Measurements from ENCODE around the gene CEP350. TPM values are rescaled to one million over a fixed set of nuclear protein-coding genes. Genes with fewer than 3 reads are reported as not detected.

Gene CEP350
- total RNA-seq, 1 experiment from 2014 or later: 41.1 TPM

- Histone ChIP-seq H3K36me3 (ENCODE audit: control insufficient read depth, insufficient read depth, low read length) (peaks cover 2% of the 10 kb centered on the region; the same call in 1 of the 2 replicates), H3K4me3 (ENCODE audit: low read depth in 2 of 2, low read length in 2 of 2) (no peak overlapping the region), H3K27me3 (ENCODE audit: control insufficient read depth, insufficient read depth, low read length) (no peaks in the 10 kb centered on the region), H3K27ac (ENCODE audit: low read length) (peak overlapping the region; percentile 26; the same call in 1 of the 2 replicates), H3K9me3 (ENCODE audit: control insufficient read depth, insufficient read depth, low read depth, low read length) (no peaks in the 10 kb centered on the region), H3K4me1 (ENCODE audit: control insufficient read depth, insufficient read depth, low read length) (peaks cover 33% of the 10 kb centered on the region)
- DNase-seq (ENCODE audit: low read depth, low spot score) (no peak), ATAC-seq (no peak)
- TF ChIP-seq SIN3A (IDR thresholded peaks at IDR 0.05; ENCODE audit: borderline replicate concordance, insufficient read depth, low read depth, low read length) (no peak), POLR2AphosphoS5 (IDR thresholded peaks at IDR 0.05; ENCODE audit: low read depth, low read length) (no peak), CTCF (IDR thresholded peaks at IDR 0.05) (no peak), TCF7L2 (IDR thresholded peaks at IDR 0.05; ENCODE audit: low read depth, low read length) (no peak), REST (IDR thresholded peaks at IDR 0.05; ENCODE audit: insufficient read depth in 1 of 2, low read depth in 2 of 2, low read length in 1 of 2) (no peak)
- in situ Hi-C loops (cut with HindIII; ENCODE audit: low pct_unique_long_range_greater_than_20kb, low sequenced_read_pairs): no loop called here
- intact Hi-C loops (cut with micrococcal nuclease; ENCODE audit: unreplicated experiment): no loop called here
- CTCF ChIA-PET: no interaction called here
- POLR2A ChIA-PET: no interaction called here
- BruUV-seq (replicated peaks): no TSS peak
Measured at GRCh38 chr1:180152588-180152987, 198.0 kb downstream of the CEP350 start.

- H3K4me1 ChIP-seq (ENCODE audit: control insufficient read depth, insufficient read depth, low read length): peaks cover 36% of the 10 kb centered on the region
- intact Hi-C loops (cut with micrococcal nuclease; ENCODE audit: unreplicated experiment): no loop called here
- POLR2A ChIA-PET: no interaction called here
- in situ Hi-C loops (cut with HindIII; ENCODE audit: low pct_unique_long_range_greater_than_20kb, low sequenced_read_pairs): no loop called here
- no peaks in the 10 kb centered on the region for H3K27me3 ChIP-seq (ENCODE audit: control insufficient read depth, insufficient read depth, low read length)
- no peaks in the 10 kb centered on the region for H3K9me3 ChIP-seq (ENCODE audit: control insufficient read depth, insufficient read depth, low read depth, low read length)
- TF ChIP-seq CTCF (IDR thresholded peaks at IDR 0.05): no peak
- TF ChIP-seq POLR2AphosphoS5 (IDR thresholded peaks at IDR 0.05; ENCODE audit: low read depth, low read length): no peak
- TF ChIP-seq REST (IDR thresholded peaks at IDR 0.05; ENCODE audit: insufficient read depth in 1 of 2, low read depth in 2 of 2, low read length in 1 of 2): no peak
- no peak for TF ChIP-seq SIN3A (IDR thresholded peaks at IDR 0.05; ENCODE audit: borderline replicate concordance, insufficient read depth, low read depth, low read length)
- no peak for TF ChIP-seq TCF7L2 (IDR thresholded peaks at IDR 0.05; ENCODE audit: low read depth, low read length)
- peak overlapping the region; percentile 98; the same call in 1 of the 2 replicates for H3K27ac ChIP-seq (ENCODE audit: low read length)
- H3K4me3 ChIP-seq (ENCODE audit: low read depth in 2 of 2, low read length in 2 of 2): no peak overlapping the region
- CTCF ChIA-PET: no interaction called here
- DNase-seq (ENCODE audit: low read depth, low spot score) (no peak), ATAC-seq (no peak)
- H3K36me3 ChIP-seq (ENCODE audit: control insufficient read depth, insufficient read depth, low read length): peaks cover 2% of the 10 kb centered on the region; the same call in 1 of the 2 replicates
- BruUV-seq (replicated peaks): no TSS peak
Measured at GRCh38 chr1:180153032-180153431, 198.4 kb downstream of the CEP350 start.
